NK-92 (cell line): ENCODE measurements around the gene ITSN1.
"Not testable (repeated sequence)": the region's sequence is repeated elsewhere in the genome, so short reads cannot be mapped to it uniquely, and the experiment has no call there.

Source experiments
- DNase-seq: peaks from one replicate; lab custom pipeline; 2025; ENCODE audit not compliant: unreplicated experiment; lab: John Stamatoyannopoulos, UW

The ITSN1 gene

DNA sequence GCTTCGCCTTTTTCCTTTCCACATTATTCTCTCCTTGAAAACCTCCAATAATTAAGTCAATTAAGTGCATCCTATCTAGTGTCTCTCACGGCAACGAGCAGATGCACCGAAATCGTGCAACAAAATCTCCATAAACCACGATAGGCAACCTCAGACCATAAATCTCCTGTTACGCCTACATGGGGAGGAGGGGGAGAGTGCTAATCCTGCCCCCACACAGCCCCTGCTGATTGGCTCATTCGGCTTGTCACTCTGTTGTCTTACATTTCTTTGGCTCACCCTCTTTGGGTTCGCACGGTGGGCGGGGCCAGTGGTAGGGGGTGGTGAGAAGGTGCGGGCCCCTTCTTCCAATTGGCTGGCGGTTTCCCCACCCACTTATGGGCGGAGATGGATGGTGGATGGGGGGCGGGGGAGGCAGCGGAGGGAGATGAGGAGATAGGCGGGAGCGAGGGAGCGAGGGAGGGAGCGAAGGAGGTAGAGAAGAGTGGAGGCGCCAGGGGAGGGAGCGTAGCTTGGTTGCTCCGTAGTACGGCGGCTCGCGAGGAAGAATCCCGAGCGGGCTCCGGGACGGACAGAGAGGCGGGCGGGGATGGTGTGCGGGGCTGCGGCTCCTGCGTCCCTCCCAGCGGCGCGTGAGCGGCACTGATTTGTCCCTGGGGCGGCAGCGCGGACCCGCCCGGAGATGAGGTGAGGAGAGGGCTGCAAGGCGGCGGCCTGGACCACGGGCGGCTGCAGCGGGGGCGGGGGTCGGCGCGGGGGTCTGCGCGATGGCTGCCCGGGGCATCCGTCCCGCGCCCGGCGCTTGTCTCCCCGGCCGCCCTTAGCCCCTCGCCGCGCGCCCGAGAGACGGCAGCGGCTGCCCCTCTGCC lies at the start of gene ITSN1:
TSS of gene ITSN1 (plus strand) at position 475 of the 869 bp plus-strand sequence. CDS start 76,328 bp downstream, outside the sequence.
- peak; percentile 97 for DNase-seq

DNA sequence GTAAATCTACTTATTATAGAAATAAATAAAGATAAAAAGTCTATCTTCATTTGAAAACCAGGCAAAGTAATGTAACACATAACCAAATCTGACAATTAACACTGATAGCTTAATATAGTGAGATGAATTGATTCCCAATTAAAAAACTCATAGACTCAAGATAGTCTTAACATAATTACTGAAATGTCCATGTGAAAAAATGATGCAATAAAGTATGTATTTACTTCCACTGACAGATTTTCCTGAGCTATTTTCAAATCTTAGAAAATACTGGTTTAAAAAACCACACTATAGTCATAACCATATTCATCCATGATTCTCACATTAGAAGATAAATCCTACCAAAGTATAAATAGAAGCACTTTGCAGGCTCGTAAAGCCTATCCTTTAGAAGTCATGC lies 44.2 kb upstream of the ITSN1 start:
- no peak for DNase-seq

DNA sequence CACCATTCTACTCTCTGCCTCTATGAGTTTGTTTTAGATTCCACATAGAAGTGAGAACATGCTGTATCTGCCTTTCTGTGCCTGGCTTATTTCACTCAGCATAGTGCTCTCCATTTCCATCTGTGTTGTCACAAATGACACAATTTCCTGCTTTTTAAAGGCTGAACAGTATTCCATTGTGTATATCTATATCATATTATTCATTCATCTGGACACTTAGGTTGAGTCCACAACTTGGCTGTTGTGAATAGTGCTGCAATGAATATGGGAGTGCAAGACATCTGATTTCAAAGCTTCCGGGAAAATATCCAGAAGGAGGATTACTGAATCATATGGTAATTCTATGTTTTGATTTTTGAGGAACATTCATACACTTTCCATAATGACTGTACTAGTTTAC lies 33.7 kb upstream of the ITSN1 start:
- no peak for DNase-seq

DNA sequence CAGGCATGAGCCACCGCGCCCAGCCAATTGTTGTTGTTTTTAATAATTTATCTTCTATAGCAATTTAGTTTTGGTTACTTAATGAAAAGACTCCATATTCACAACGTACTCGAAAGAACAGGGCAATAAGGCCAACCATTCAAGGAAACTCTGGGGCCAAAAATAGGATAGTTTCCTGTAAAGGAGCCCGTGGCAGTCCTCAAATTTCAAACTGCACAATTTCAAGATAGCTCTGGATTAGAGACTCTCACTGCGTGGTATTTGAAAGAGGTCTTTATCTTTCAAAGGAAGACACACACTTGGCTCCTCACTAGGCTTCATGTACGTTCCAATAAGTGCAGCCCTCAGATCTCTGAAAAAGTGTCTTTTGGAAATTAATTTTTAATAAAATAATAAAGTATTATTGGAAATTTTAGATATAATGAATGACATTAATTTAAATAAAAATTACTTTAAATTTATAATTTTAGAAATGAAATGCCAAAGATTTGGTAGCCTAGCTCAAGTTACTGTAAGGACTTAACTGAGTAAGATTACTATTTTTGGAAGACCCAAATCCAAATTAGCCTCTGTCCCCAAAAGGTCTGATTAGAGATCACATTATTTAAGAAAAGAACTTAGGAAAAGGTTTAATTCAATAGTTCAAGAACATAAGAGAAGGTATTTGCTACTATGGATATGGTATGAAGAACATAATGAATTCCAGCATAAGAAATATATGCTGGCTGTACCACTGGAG lies 31.1 kb upstream of the ITSN1 start:
- no peak for DNase-seq

DNA sequence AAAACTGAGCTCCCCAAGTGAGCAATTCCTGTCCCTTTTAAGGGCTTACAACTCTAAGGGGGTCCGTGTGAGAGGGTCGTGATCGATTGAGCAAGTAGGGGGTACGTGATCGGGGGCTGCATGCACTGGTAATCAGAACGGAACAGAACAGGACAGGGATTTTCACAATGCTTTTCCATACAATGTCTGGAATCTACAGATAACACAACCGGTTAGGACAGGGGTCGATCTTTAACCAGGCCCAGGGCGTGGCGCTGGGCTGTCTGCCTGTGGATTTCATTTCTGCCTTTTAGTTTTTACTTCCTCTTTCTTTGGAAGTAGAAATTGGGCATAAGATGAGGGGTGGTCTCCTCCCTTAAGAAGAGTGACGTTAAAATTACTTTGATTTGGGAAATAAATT lies 24.7 kb upstream of the ITSN1 start:
- DNase-seq: not testable (repeated sequence)

DNA sequence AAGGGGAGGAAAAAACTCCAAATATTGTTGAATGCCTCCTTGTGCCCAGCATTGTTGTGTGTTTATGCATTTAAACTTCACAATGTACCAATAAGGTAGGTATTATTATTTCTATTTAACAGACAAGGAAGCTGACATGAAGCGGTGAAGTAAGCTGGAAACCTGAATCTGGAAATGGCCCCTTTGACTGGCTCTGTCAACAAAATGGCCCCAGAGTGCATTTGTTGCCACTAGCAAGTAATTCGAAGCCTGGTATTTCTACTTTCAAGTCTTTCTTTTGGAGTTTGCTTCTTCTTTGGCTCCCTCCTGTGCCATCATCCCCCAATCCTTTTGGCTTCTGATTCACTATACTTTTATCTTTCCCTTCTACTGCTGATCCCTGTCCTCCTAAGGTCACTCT lies 23.9 kb upstream of the ITSN1 start:
- DNase-seq: no peak

DNA sequence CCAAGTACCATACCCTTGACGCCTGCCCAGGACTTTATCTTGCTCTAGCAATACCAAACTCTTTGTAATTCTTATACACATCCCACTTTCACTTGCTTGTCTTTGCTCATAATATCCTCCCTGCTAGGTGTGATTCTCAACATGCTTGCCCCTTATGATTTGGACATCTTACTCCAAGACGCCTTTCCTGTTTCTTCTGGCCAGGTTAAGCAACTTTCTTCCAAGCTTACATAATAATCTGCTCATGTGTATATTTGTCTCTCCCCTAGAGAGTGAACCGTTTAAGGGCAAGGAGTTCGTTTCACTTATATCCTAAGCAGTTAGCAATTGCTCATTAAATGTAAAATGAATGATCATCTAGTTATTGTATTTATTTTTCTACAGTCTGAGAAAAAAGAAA lies 22.6 kb upstream of the ITSN1 start:
- no peak for DNase-seq

DNA sequence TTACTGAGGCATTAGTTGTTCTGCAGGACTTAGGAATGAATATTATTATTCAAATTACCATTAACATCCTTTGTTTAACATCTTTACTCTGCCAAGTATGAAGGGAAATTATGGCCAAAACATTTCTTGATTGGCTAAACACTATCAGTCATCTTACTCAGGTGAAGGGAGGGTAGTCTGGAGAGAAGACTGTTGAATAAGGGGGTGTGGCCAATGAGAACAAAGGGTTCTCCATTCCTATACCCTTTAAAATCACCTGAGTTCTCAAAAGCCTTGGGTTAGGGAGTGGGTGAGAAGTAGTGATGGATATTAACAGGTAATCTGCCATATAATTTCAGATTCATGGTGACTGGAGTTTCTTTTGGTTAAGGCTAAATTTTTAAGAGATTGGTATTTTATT lies 20.0 kb upstream of the ITSN1 start:
- no peak for DNase-seq

DNA sequence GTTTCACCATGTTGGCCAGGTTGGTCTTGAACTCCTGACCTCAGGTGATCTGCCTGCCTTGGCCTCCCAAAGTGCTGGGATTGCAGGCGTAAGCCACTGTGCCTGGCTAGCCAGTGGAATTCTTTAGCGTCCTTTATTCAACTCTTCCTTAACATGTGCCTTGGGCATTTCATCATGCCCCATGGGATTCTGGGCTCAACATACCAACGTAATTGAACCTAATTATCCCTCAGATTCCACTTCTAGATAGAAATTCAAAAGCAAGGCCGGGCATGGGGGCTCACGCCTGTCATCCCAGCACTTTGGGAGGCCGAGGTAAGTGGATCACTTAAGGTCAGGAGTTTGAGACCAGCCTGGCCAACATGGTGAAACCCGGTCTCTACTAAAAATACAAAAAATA lies 16.1 kb upstream of the ITSN1 start:
- DNase-seq: not testable (repeated sequence)

DNA sequence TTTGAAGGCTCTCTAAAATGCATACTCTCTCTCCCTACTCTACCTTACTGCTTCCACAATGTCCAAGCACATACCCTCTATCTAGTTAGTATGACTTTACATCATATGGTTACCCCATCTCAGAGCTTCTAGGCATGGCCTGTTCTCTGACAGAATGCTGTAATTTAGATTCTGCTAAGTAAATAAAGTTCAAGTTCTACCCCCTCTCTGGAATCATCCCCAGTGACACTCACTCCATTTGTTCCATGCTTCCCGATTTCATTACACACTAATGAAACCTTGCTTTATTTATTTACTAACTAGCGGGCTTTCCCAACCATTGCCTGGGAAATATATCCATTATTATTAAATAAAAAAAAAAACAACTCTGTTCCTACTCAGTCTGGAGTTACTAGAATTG lies 8.0 kb upstream of the ITSN1 start:
- DNase-seq: no peak

DNA sequence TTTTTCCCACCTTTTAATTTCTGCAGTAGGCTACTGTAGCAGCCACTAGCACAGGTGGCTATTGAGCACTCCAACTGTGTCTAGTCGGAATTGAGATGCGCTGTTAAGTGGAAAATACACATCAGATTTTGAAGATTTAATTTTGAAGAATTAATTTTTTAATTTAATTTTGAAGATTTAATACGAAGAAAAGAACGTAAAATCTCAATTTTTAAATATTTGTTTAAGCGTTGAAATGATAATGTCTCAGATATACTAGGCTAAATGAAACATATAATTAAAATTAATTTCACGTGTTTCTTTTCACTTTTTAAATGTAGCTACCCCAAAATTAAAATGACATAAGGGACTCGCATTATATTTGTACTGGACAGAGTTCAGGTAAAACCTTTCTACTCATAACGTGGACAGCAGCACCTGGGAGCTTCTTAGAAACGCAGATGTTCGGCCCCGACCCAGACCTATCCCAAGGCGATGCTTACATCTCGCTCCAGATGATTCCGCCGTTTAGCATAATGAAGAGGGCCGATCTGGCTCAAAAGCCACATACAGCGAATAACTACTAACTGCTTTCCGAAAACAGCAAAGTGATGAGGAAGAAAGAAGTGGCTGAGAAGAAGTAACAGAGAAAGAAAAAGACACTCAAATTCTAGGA lies 1.5 kb upstream of the ITSN1 start:
- no peak for DNase-seq

DNA sequence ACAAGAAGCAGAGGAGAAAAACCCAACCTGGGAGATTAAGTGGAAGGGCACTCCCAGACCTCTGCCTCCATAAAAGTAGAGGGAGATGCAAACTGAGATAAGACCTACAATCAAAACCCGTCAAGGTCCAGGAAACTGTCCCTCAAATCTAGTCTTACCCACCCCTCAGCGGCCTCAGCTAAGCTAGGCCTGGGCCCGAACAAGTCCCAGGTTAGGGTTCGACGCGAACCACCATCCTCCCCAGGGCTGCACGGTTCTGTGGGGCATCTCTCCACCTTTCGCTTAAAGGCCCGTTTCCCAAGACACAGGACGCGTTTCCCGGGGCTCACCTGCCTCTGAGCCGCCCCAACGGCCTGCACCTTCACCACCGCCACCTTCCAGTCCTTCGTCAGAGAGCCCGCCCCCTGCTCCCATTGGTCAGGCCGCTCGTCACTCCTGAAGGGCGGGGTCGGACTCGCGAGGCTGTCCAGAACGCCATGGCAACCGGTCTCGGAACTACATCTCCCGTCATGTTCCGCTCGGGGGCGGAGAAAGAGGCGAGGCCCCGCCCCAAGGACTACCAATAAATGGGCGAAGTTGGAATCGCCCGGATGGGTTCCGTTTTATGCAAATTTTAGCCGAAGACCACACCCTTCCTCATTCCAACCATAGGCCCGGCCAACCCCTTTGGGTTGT lies 812 bp upstream of the ITSN1 start, which contains the start of gene CRYZL1:
TSS of gene CRYZL1 (minus strand) at position 390 of the 675 bp plus-strand sequence. CDS start 10,190 bp downstream, outside the sequence.
- DNase-seq: peak; percentile 98

DNA sequence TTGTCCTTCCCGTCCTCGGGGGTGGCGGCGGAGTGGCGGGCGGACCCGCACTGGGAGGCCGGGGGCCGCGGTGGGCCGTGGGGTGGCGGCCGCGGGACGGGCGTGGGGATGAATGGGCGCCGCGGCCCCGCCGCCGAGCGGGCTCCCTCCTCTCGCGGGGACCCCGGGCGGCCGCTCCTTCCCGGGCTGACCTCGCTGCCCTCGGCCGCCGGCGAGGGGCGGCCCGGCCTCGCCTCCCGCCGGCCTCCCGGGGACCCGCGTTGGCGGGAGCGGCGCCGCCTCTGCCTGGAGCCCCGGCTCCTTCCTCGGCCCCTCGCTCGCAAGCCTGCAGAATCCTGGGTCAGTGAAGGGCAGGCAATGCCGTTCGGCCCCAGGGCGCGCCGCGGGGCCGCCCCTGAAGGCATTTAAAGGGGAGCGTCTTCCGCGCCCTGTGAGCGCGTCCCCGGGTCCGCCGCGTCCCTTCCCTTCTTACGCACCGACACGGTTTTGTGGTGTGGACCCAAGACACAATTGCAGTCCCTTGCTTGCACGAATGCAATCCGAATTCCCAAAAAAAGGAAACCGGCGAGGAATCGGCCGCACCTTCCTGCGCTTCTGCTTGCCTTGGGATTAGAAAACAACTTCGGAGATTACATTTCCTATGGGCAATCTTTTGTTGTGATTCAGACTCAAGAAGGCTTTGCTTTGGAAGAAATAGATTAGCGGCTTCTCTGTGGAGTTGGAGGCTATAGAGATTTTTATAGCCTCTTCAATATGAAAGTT lies 776 bp downstream of the ITSN1 start:
- no peak for DNase-seq

DNA sequence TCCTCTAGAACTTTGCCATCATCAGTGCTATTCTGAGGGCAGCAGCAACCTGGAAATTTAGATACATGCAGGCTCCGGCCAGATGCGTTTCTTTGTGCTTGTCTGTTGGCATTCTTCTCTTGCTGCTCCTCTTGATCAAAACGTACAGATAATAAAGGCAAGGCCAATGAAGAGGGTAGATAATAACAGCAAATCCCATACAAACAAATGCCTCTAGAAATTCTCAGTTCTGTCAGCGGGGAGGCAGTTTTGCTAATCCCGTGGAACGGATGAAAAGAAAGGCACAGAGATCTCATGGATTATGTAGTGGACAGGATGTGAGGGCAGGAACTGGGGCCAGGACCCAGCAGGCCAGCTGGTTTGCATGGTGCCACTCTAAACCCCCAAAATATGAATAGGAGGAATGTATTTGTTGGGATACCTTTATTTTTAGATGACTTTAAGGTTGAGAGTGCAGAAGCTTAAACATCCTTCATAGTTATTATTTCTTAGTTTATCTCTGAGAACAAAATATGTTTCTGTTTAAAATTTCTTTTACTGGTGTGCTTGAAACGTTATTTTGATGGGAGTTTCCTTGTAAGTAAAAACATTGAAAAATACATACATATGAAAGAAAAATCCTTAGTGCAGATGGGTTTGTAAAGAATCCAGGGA lies 1.5 kb downstream of the ITSN1 start:
- no peak for DNase-seq

DNA sequence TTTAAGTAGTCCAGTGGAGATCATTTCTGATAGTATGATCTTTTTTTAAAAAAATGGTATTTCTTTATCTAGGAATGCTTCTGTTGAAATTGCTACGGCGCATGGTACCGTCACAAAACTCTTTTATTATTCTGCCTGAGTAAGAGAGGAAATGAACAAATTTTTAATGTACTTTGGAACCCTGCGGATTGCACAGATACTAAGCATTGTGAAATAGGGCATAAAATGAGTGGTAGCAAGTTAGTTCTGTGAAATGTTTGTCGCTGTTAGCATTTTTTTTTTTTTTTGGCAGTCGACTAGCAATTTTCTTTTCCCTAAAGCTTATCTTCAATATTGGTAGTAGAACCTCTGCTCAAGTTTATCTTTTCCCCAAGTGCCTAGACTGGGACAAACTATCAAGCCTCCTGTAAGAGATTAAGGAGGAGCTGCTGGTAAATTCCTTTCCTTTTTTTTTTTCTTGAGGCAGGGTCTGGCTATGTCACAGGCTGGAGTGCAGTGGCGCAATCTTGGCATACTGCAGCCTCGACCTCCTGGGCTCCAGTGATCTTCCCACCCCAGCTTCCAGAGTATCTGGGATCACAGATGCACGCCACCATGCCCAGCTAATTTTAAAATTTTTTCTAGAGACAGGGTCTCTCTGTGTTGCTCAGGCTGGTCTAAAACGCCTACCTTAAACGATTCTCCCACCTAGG lies 2.2 kb downstream of the ITSN1 start:
- no peak for DNase-seq

DNA sequence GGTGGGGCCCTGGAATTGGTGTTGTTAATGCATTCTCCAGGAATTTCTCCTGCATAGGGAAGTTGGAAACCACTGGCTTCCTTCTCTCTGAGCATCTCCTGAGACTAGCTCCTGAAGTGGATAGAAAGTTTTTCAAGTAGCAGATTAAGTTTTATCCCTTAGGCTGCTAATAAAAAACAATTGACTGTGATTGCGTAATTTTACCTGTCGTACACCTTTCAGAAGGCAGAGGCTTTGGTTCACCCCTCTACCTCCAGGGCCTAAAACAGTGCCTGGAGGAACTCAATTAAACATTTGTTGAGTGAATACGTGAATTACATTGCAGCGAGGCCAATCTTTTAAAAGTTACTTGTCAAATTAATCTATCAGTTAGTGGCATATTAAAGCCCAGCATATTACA lies 3.4 kb downstream of the ITSN1 start:
- DNase-seq: no peak

DNA sequence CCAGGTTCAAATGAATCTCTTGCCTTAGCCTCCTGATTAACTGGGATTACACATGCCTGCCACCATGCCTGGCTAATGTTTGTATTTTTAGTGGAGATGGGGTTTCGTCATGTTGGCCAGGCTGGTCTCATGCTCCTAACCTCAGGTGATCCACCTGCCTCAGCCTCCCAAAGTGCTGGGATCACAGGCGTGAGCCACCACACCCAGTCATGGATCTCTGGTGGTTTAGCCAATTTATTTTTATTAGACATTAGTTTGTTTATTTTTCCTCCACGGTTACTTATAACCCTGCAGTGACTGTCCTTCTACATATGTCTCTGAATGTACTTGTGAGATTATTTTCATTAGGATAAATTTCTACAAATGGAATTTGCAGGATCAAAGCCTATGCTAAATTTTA lies 5.3 kb downstream of the ITSN1 start:
- DNase-seq: no peak

DNA sequence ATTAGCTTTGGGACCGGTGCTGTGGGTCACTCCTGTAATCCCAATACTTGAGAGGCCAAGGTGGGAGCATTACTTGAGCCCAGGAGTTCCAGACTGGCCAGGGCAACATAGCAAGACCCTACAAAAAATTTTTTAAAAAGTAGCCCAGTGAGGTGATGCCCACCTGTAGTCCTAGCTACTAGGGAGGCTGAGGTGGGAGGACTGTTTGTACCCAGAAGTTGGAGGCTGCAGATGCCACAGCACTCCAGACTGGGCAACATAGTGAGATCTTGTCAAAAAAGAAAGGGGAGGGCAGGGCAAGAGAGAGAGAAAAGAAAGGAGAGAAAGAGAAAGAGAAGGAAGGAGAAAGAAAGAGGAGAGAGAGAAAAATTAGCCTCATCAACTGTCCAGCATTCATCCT lies 6.3 kb downstream of the ITSN1 start:
- no peak for DNase-seq

DNA sequence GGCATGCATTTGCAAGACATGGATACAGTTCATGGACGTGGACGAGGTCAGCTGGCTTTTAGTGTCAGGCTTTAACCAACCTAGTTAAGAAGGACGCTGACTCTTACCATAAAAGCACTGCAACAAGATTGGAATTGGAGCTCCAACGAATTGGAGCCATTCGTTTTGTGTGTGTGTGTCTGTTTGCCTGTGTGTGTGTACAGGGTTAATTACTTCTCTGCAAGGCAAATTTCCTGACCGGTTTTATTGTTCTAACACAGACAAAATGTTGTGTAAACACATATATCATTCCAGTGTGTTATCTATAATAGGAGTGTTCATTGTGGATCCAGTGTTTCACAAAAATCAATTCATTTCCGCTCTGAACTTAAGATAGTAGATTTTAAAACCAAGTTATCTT lies 7.9 kb downstream of the ITSN1 start:
- no peak for DNase-seq
